H1 (cell line): Measurements from ENCODE around the gene PTCRA. TPM values are rescaled to one million over a fixed set of nuclear protein-coding genes. Genes with fewer than 3 reads are reported as not detected.

ENCODE experiments used
- CTCF ChIA-PET: fragments of 300-600 bp; sonication (Branson Sonifier 250); formaldehyde crosslinking; loops from one replicate; lab custom pipeline; 2021; ENCODE audit not compliant: partially characterized antibody; lab: Charles Lee
- POLR2A ChIA-PET: fragments of 300-600 bp; sonication (Branson Sonifier 250); formaldehyde crosslinking; loops from one replicate; lab custom pipeline; 2021; ENCODE audit warnings: inconsistent platforms; ENCODE audit not compliant: partially characterized antibody; lab: Charles Lee
- DNase-seq, 2 experiments: peaks; one replicate each; pipeline versions ENCODE4 v3.0.0 to v3.0.0-alpha.2; 2010 to 2022; ENCODE audit warnings: low spot score in 2 of 2, low read depth in 1 of 2, mixed read lengths in 1 of 2
- FAIRE-seq: peaks from 2 replicates; lab custom pipeline; 2011; peaks lifted over from hg19 to GRCh38; lab: Jason Lieb, UNC
- H2AFZ ChIP-seq: 2 replicates; pipeline ENCODE4 v1.8.1; 2012; ENCODE audit warnings: low read length, inconsistent platforms
- H2AK5ac ChIP-seq: 2 replicates; pipeline ENCODE4 v1.6.1; 2013; ENCODE audit warnings: low read depth, low read length
- H2BK120ac ChIP-seq: replicated peaks from 2 replicates; pipeline ENCODE3; 2013; ENCODE audit warnings: low read depth, low read length, inconsistent platforms
- H2BK12ac ChIP-seq: 2 replicates; pipeline ENCODE4 v1.6.1; 2013; ENCODE audit warnings: low read depth, low read length
- H2BK15ac ChIP-seq: 2 replicates; pipeline ENCODE4 v1.6.1; 2013; ENCODE audit warnings: low read length
- H2BK20ac ChIP-seq: 2 replicates; pipeline ENCODE4 v1.6.1; 2013; ENCODE audit warnings: low read length
- H2BK5ac ChIP-seq: 2 replicates; pipeline ENCODE4 v1.6.1; 2013; ENCODE audit warnings: low read depth, low read length
- H3K14ac ChIP-seq: 2 replicates; pipeline ENCODE4 v1.6.1; 2013; ENCODE audit warnings: inconsistent platforms; ENCODE audit not compliant: insufficient read length
- H3K18ac ChIP-seq: 2 replicates; pipeline ENCODE4 v1.6.1; 2013; ENCODE audit warnings: low read length; ENCODE audit errors: extremely low read depth
- H3K23ac ChIP-seq: 2 replicates; pipeline ENCODE4 v1.6.1; 2013; ENCODE audit warnings: inconsistent platforms; ENCODE audit not compliant: insufficient read length
- H3K23me2 ChIP-seq: 2 replicates; pipeline ENCODE4 v1.6.1; 2013; ENCODE audit warnings: low read depth, low read length
- H3K27ac ChIP-seq: 2 replicates; pipeline ENCODE4 v1.6.1; 2011; ENCODE audit warnings: low read depth, low read length, inconsistent platforms
- H3K27me3 ChIP-seq, 4 experiments: replicated peaks in 1 of 4; 1 replicate in 1 of 4; 2 replicates in 3 of 4; pipeline versions ENCODE4 v1.6.1 to v1.8.1; 2011 to 2013; ENCODE audit warnings: low read length in 3 of 4, mild to moderate bottlenecking in 3 of 4, inconsistent platforms in 2 of 4, mixed read lengths in 2 of 4, moderate library complexity in 1 of 4; ENCODE audit not compliant: control insufficient read depth in 3 of 4, insufficient read depth in 3 of 4; ENCODE audit errors: extremely low read depth in 1 of 4
- H3K36me3 ChIP-seq, 4 experiments: 2 replicates each; pipeline versions ENCODE4 v1.6.1 to v1.8.1; 2011 to 2013; ENCODE audit warnings: mild to moderate bottlenecking in 4 of 4, low read length in 3 of 4, moderate library complexity in 2 of 4, control low read depth in 1 of 4, inconsistent platforms in 1 of 4; ENCODE audit not compliant: insufficient read depth in 4 of 4, control insufficient read depth in 2 of 4
- H3K4ac ChIP-seq: replicated peaks from 2 replicates; pipeline ENCODE3; 2013; ENCODE audit warnings: low read length, low read depth, mixed read lengths, inconsistent platforms; ENCODE audit not compliant: insufficient read length
- H3K4me1 ChIP-seq, 4 experiments: replicated peaks in 1 of 4; 1 replicate in 1 of 4; 2 replicates in 3 of 4; pipeline versions ENCODE4 v1.6.1 to v1.8.1; 2011 to 2013; ENCODE audit warnings: low read length in 3 of 4, inconsistent platforms in 2 of 4, mixed read lengths in 1 of 4; ENCODE audit not compliant: insufficient read depth in 4 of 4, control insufficient read depth in 3 of 4
- H3K4me2 ChIP-seq, 2 experiments: 2 replicates each; pipeline versions ENCODE4 v1.6.1 to v1.8.1; 2011 to 2013; ENCODE audit warnings: low read depth in 2 of 2, low read length in 2 of 2, control low read depth in 1 of 2, inconsistent platforms in 1 of 2, mild to moderate bottlenecking in 1 of 2; ENCODE audit not compliant: insufficient read depth in 1 of 2
- H3K4me3 ChIP-seq, 4 experiments: fragments of 200-600, 300-600 bp in 1 of 4; sonication (generic), shearing (Covaris generic), sonication (Bioruptor Twin) in 1 of 4; 2 replicates each; pipeline versions ENCODE4 v1.5.1 to v1.8.1; 2011 to 2016; ENCODE audit warnings: low read length in 4 of 4, low read depth in 3 of 4, control low read depth in 2 of 4, inconsistent platforms in 2 of 4, mild to moderate bottlenecking in 2 of 4, mixed read lengths in 1 of 4, moderate library complexity in 1 of 4; ENCODE audit not compliant: insufficient read depth in 2 of 4; ENCODE audit errors: extremely low read depth in 1 of 4
- H3K56ac ChIP-seq: replicated peaks from 2 replicates; pipeline ENCODE3; 2013; ENCODE audit warnings: low read depth, mild to moderate bottlenecking, mixed read lengths, low read length, inconsistent platforms; ENCODE audit not compliant: insufficient read length
- H3K79me1 ChIP-seq: 2 replicates; pipeline ENCODE4 v1.6.1; 2013; ENCODE audit warnings: low read depth, low read length, control low read depth
- H3K79me2 ChIP-seq, 2 experiments: 2 replicates each; pipeline versions ENCODE4 v1.6.1 to v1.8.1; 2012 to 2013; ENCODE audit warnings: low read length in 2 of 2, mild to moderate bottlenecking in 2 of 2, inconsistent platforms in 1 of 2; ENCODE audit not compliant: insufficient read depth in 2 of 2, control insufficient read depth in 1 of 2
- H3K9ac ChIP-seq, 4 experiments: replicated peaks in 1 of 4; 1 replicate in 1 of 4; 2 replicates in 3 of 4; pipeline versions ENCODE4 v1.6.1 to v1.8.1; 2011 to 2013; ENCODE audit warnings: low read depth in 3 of 4, low read length in 3 of 4, control low read depth in 2 of 4, mild to moderate bottlenecking in 2 of 4, moderate library complexity in 2 of 4, inconsistent platforms in 1 of 4; ENCODE audit errors: extremely low read depth in 1 of 4
- H3K9me3 ChIP-seq, 2 experiments: 2 replicates each; pipeline versions ENCODE4 v1.6.1 to v1.8.1; 2012 to 2013; ENCODE audit warnings: mild to moderate bottlenecking in 2 of 2, moderate library complexity in 2 of 2, control low read depth in 1 of 2, inconsistent platforms in 1 of 2, low read depth in 1 of 2, low read length in 1 of 2, mixed read lengths in 1 of 2; ENCODE audit not compliant: insufficient read depth in 2 of 2
- H4K20me1 ChIP-seq, 2 experiments: replicated peaks in 1 of 2; 2 replicates each; pipeline versions ENCODE3 to v1.8.1; 2011 to 2013; ENCODE audit warnings: inconsistent platforms in 2 of 2, low read length in 2 of 2, mild to moderate bottlenecking in 1 of 2; ENCODE audit not compliant: insufficient read depth in 2 of 2, control insufficient read depth in 1 of 2
- H4K5ac ChIP-seq: 2 replicates; pipeline ENCODE4 v1.6.1; 2013; ENCODE audit warnings: low read length, low read depth, mixed read lengths, inconsistent platforms; ENCODE audit not compliant: insufficient read length
- H4K8ac ChIP-seq: 2 replicates; pipeline ENCODE4 v1.8.0; 2013; ENCODE audit warnings: mild to moderate bottlenecking, moderate library complexity, low read length, inconsistent platforms; ENCODE audit not compliant: insufficient read depth; ENCODE audit errors: extremely low read depth
- H4K91ac ChIP-seq: replicated peaks from 2 replicates; pipeline ENCODE3; 2013; ENCODE audit warnings: low read length, mixed read lengths, inconsistent platforms; ENCODE audit not compliant: insufficient read length
- E2F6 ChIP-seq: IDR thresholded peaks from 2 replicates; pipeline ENCODE4 v1.6.1; 2012; ENCODE audit warnings: inconsistent platforms
- EP300 ChIP-seq, 2 experiments: IDR thresholded peaks; 1 replicate in 1 of 2; 2 replicates in 1 of 2; pipeline ENCODE4 v1.6.1; 2011 to 2012; ENCODE audit warnings: low read depth in 2 of 2, low read length in 2 of 2, mild to moderate bottlenecking in 2 of 2, borderline replicate concordance in 1 of 2, inconsistent platforms in 1 of 2, moderate library complexity in 1 of 2
- JUND ChIP-seq: IDR thresholded peaks from 2 replicates; pipeline ENCODE4 v1.6.1; 2011; ENCODE audit warnings: mild to moderate bottlenecking, improper control_type of control experiment, low read length
- RBBP5 ChIP-seq: IDR thresholded peaks from 2 replicates; pipeline ENCODE4 v1.7.1; 2012; ENCODE audit warnings: low read depth, mild to moderate bottlenecking, inconsistent platforms, low read length, moderate library complexity, borderline replicate concordance
- RXRA ChIP-seq: IDR thresholded peaks from 2 replicates; pipeline ENCODE4 v1.6.1; 2011; ENCODE audit warnings: low read depth, mild to moderate bottlenecking, low read length, moderate library complexity; ENCODE audit not compliant: insufficient read depth
- SAP30 ChIP-seq: fragments of 300-600 bp; sonication (generic); IDR thresholded peaks from 2 replicates; pipeline ENCODE4 v1.7.1; 2012; ENCODE audit warnings: low read length, moderate library complexity, mild to moderate bottlenecking, inconsistent platforms; ENCODE audit not compliant: insufficient read depth, insufficient replicate concordance
- SIRT6 ChIP-seq: IDR thresholded peaks from one replicate; pipeline ENCODE4 v1.7.1; 2012; ENCODE audit warnings: low read length, inconsistent platforms
- SRF ChIP-seq: IDR thresholded peaks from 2 replicates; pipeline ENCODE4 v1.6.1; 2011; ENCODE audit warnings: mild to moderate bottlenecking, low read depth, low read length, moderate library complexity
- TAF1 ChIP-seq: IDR thresholded peaks from 2 replicates; pipeline ENCODE4 v1.6.1; 2011; ENCODE audit warnings: mild to moderate bottlenecking, low read depth, low read length
- USF2 ChIP-seq: IDR thresholded peaks from 2 replicates; pipeline ENCODE4 v1.6.1; 2011; ENCODE audit warnings: low read length, improper control_type of control experiment
- ZNF274 ChIP-seq: IDR thresholded peaks from 2 replicates; pipeline ENCODE4 v1.7.0; 2012; ENCODE audit warnings: low read length, borderline replicate concordance; ENCODE audit errors: extremely low read depth
- WGBS, 2 experiments: shearing (Covaris generic) in 1 of 2; methylation state at CpG; one replicate each; pipeline versions ENCODE4 v1.1.6 to v1.1.7; 2013 to 2015; ENCODE audit warnings: low lambda C conversion rate in 2 of 2, mixed read lengths in 2 of 2, inconsistent platforms in 1 of 2, low coverage in 1 of 2, missing lambda C conversion rate in 1 of 2; ENCODE audit not compliant: insufficient replicate concordance in 2 of 2, insufficient coverage in 1 of 2, insufficient read length in 1 of 2; ENCODE audit errors: extremely low coverage in 1 of 2, missing lambda C conversion rate in 1 of 2; 5-methylcytosine and 5-hydroxymethylcytosine counted together
- polyA plus RNA-seq, 7 experiments: library from polyadenylated mRNA; depleted of rRNA in 3 of 7; stranded (reverse) in 5 of 7; unstranded in 2 of 7; fragments of >200 nt in 5 of 7; fragments of 200-250 nt in 2 of 7; gene quantifications; 1 replicate in 5 of 7; 2 replicates in 1 of 7; 4 replicates in 1 of 7; pipeline versions ENCODE4 v1.2.1 to v1.2.3, GENCODE V29; 2011 to 2013; ENCODE audit warnings: missing spikeins in 2 of 7, mixed read lengths in 2 of 7
- total RNA-seq: library from RNA; stranded (reverse); fragmentation: NEBNext Ultra II Directional; extraction: Animal tissue kit (Norgen Biotek cat#: 25700); gene quantifications from 2 replicates; pipeline ENCODE4 v1.2.1, GENCODE V29; 2021

The PTCRA gene
- total and polyA plus RNA-seq, 2 of the 8 experiments (the other 6 are each of a cell fraction or from before 2014, with no cell fraction given), result not detected

GRCh38 chr6:42974919-42975505 is 59.2 kb downstream of the PTCRA start:
- Histone ChIP-seq H4K91ac (no peak overlapping the region), H3K27me3 (no peaks in the 10 kb centered on the region), H3K18ac (no peak overlapping the region), H3K79me1 (no peaks in the 10 kb centered on the region; the same call in none of the 2 replicates), H3K4ac (no peak overlapping the region), H2AFZ (no peak overlapping the region), H3K4me3 (no peak overlapping the region), H2BK12ac (no peak overlapping the region), H3K56ac (no peak overlapping the region), H2AK5ac (no peak overlapping the region), H2BK20ac (no peak overlapping the region), H3K23me2 (peaks cover 7% of the 10 kb centered on the region; the same call in 1 of the 2 replicates), H4K20me1 (peaks cover 0 to 1% of the 10 kb centered on the region in 2 experiments), H2BK120ac (no peak overlapping the region), H3K9ac (no peak overlapping the region), H3K4me1 (peaks cover 2 to 8% (median 6%) of the 10 kb centered on the region in 4 experiments; a peak in 3 of 7 replicates), H2BK5ac (no peak overlapping the region), H4K5ac (no peak overlapping the region), H3K79me2 (peaks cover 0 to 3% of the 10 kb centered on the region in 2 experiments; a peak in 1 of 4 replicates), H3K36me3 (no peaks in the 10 kb centered on the region; a peak in 1 of 8 replicates), H2BK15ac (no peak overlapping the region), H4K8ac (no peak overlapping the region), H3K4me2 (no peak overlapping the region), H3K9me3 (no peaks in the 10 kb centered on the region), H3K23ac (no peak overlapping the region), H3K14ac (no peak overlapping the region), H3K27ac (no peak overlapping the region)
- DNase-seq, result no peak
- ChIA-PET POLR2A (interaction anchor here (0.8 to 5.9 kb wide), 5 partner anchors 9 to 195 kb away, joined by 3 to 29 read pairs (median 3); partner anchors contain the start of genes GNMT and PPP2R5D), CTCF (interaction anchor here (0.6 to 2.9 kb wide), 6 partner anchors 10 to 337 kb away, joined by 3 to 9 read pairs (median 4); partner anchors contain the start of gene GNMT)
- 97% methylated on average over 5 of the region's 5 CpGs; no CpG with 5 or more reads in 1 of the 2 experiments for WGBS, 2 experiments
- FAIRE-seq, result no peak
- no peak for TF ChIP-seq SIRT6
- no peak for TF ChIP-seq RXRA
- no peak for TF ChIP-seq EP300 (IDR thresholded peaks at IDR 0.05; ENCODE audit: borderline replicate concordance in 1 of 2, low read depth in 2 of 2, low read length in 2 of 2)
- TF ChIP-seq TAF1, result no peak
- TF ChIP-seq JUND, result no peak
- TF ChIP-seq USF2, result no peak
- TF ChIP-seq ZNF274, result no peak
- TF ChIP-seq SRF, result no peak
- TF ChIP-seq E2F6, result no peak
- TF ChIP-seq RBBP5, result no peak
- no peak for TF ChIP-seq SAP30
